Mucosa of rectum (tissue), 2 donors: Measurements from ENCODE around the gene MAN1C1.
"Not testable (repeated sequence)": the region's sequence is repeated elsewhere in the genome, so short reads cannot be mapped to it uniquely, and the experiment has no call there.

ENCODE experiments used
- H3K27ac ChIP-seq, 2 donors: one replicate each; pipeline ENCODE4 v1.7.0; 2013; ENCODE audit warnings: inconsistent platforms in 2 of 2, low read depth in 2 of 2, low read length in 2 of 2
- H3K27me3 ChIP-seq, 2 donors: one replicate each; pipeline ENCODE4 v1.7.0; 2013; ENCODE audit warnings: low read length in 2 of 2; ENCODE audit not compliant: control insufficient read depth in 2 of 2, insufficient read depth in 2 of 2
- H3K36me3 ChIP-seq, 2 donors: one replicate each; pipeline ENCODE4 v1.7.0; 2013; ENCODE audit warnings: low read length in 2 of 2; ENCODE audit not compliant: control insufficient read depth in 2 of 2, insufficient read depth in 2 of 2
- H3K4me1 ChIP-seq, 2 donors: one replicate each; pipeline ENCODE4 v1.7.0; 2013; ENCODE audit warnings: low read length in 2 of 2, mild to moderate bottlenecking in 1 of 2; ENCODE audit not compliant: control insufficient read depth in 2 of 2, insufficient read depth in 2 of 2
- H3K4me3 ChIP-seq, 2 donors: one replicate each; pipeline ENCODE4 v1.7.0; 2013; ENCODE audit warnings: low read length in 2 of 2
- H3K9ac ChIP-seq, 2 donors: one replicate each; pipeline ENCODE4 v1.7.0; 2013; ENCODE audit warnings: low read length in 2 of 2, low read depth in 1 of 2, mild to moderate bottlenecking in 1 of 2
- H3K9me3 ChIP-seq, 2 donors: one replicate each; pipeline ENCODE4 v1.7.0; 2013; ENCODE audit warnings: low read length in 2 of 2; ENCODE audit not compliant: control insufficient read depth in 2 of 2
- donor health status: healthy.
- donor health status: Normal muscosa, but diverticular disease.

The MAN1C1 gene

DNA sequence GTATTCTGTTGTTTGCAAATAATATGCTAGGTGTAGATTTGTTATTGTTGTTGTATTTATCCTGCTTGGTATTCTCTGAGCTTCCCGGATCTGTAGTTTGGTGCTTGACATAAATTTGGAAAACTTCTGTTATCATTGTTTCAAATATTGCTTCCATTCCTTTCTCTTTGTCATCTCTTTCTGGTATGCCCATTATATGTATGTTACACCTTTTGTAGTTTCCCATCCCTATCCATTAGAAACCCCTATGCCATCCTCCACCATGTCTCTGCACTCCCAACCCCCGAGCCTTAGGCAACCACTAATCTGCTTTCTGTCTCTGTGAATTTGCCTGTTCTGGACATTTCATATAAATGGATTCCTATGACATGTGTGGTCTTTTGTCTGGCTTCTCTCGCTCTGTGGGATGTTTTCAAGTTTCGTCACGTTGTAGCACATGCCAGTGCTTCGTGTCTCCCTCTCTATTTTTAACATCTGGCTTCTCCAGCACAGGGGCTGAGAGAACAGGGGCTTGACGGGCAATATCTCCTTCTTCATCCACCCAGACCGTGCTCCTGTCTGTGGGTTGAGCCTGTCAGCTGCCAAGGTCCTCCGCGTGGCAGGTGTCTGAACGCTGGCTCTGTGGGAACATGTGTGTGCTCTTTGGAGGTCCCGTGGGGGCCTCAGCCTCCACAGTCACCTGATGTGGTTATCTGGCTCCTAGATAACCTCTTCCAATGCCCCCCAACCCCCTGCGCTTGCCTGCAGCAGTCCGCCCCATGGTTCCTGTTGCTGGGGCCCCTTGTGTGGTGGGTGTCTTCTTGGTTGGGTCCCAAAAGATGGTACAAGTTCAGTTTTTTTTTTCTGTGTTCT is 32.8 kb upstream of the MAN1C1 start:
- Histone ChIP-seq H3K27ac (no peak overlapping the region), H3K36me3 (no peaks in the 10 kb centered on the region), H3K4me3 (no peak overlapping the region), H3K9me3 (no peaks in the 10 kb centered on the region), H3K9ac (no peak overlapping the region), H3K27me3 (no peaks in the 10 kb centered on the region), H3K4me1 (no peaks in the 10 kb centered on the region)

DNA sequence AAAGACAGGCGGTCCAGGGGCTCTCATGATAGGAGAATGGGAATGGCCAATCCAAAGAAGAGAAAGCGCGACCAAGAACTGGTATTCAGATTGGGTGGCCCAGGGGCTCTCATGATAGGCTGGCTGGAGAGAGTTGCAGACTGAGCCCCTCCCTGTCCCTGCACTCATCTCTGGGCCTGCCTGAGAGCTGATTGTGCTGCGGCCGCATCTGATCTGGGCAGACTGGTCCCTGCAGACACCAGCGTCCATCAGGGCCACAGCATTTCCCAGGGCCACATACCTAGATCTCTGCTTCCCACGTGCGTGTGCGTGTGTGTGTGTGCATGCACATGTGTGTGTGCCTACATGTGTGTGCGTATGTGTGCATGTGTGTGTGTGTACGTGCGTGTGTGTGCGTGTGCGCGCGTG is 30.4 kb upstream of the MAN1C1 start:
- Histone ChIP-seq H3K4me3 (no peak overlapping the region), H3K9me3 (no peaks in the 10 kb centered on the region), H3K36me3 (no peaks in the 10 kb centered on the region), H3K27ac (no peak overlapping the region), H3K27me3 (no peaks in the 10 kb centered on the region), H3K9ac (no peak overlapping the region), H3K4me1 (no peaks in the 10 kb centered on the region)

DNA sequence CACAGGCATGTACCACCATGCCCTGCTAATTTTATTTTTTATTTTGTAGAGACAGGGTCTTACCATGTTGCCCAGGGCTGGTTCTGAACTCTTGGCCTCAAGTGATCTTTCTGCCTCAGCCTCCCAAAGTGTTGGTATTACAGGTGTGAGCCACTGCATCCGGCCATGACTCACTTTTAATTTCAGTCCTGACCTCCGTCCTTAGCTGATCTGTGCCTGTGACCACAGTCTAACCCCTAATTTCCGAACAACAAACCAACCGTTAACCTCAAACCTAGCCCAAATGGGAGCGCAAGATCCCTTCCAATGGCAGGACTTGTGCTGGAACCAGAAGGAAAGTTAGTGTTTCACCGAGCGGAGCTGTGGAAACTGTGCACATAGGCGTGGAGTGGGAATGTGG is 29.3 kb upstream of the MAN1C1 start:
- H3K9ac ChIP-seq = no peak overlapping the region
- no peaks in the 10 kb centered on the region for H3K27me3 ChIP-seq
- no peak overlapping the region for H3K27ac ChIP-seq
- H3K9me3 ChIP-seq = no peaks in the 10 kb centered on the region
- H3K4me1 ChIP-seq = no peaks in the 10 kb centered on the region
- no peaks in the 10 kb centered on the region for H3K36me3 ChIP-seq
- H3K4me3 ChIP-seq = no peak overlapping the region

DNA sequence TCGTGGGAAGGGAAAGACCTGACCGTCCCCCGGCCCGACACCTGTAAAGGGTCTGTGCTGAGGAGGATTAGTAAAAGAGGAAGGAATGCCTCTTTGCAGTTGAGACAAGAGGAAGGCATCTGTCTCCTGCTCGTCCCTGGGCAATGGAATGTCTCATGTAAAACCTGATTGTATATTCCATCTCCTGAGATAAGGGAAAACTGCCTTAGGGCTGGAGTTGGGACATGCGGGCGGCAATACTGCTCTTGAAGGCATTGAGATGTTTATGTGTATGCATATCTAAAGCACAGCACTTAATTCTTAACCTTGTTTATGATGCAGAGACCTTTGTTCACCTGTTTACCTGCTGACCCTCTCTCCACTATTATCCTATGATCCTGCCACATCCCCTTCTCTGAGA is 28.4 kb upstream of the MAN1C1 start:
- not testable (repeated sequence) for H3K36me3 ChIP-seq, H3K9me3 ChIP-seq, H3K4me1 ChIP-seq, H3K4me3 ChIP-seq, H3K9ac ChIP-seq, H3K27me3 ChIP-seq, H3K27ac ChIP-seq

DNA sequence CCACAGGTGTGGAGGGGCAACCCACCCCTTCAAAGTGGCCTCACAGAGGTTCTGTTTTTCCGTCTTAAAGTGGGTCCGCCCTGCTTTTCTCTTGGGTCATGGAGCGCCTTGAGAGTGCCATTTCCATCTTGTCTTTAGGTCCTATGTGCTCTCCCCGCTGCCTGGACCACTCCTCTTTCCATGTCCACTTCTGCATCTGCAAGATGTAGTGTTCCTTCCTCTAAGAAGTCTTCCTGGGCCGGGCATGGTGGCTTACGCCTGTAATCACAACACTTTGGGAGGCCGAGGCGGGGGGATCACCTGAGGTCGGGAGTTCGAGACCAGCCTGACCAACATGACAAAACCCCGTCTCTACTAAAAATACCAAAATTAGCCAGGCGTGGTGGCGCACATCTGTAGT is 27.8 kb upstream of the MAN1C1 start:
- not testable (repeated sequence) for H3K9me3 ChIP-seq, H3K4me1 ChIP-seq, H3K27me3 ChIP-seq, H3K27ac ChIP-seq, H3K4me3 ChIP-seq, H3K9ac ChIP-seq, H3K36me3 ChIP-seq

DNA sequence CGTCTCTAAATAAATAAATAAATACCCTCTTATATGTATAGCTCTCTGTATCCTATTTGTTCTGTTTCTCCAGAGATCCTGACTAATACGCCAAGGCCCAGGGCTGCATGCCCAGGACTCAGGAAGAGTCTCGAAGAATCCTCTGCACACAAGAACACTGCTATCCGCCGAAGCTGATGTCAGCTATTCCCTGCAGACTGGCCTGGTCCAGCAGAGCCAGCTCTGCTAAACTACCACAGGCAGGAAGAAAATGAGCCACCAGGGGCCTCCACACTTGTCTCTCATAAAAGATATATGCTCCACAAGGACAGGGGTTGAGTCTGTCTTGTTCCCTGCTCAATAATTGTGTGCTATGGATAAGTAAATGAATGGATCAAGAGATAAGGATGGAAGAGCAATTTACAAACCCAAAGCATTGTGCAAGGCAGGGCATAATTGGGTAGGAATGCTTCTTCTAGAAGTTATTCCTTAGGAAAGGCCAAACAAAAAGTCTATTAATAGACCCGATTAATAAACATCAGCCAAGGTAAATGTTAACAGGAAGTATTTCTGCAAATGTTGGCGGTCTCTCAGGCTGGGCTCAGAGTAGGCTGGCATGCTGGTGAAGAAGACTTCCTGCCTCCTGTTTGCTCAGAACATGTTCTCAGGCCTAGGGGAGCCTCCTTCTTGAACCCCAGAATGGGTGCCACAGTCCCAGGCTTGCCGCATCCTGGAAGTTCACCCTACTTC is 26.3 kb upstream of the MAN1C1 start:
- H3K36me3 ChIP-seq = no peaks in the 10 kb centered on the region
- H3K9me3 ChIP-seq = no peaks in the 10 kb centered on the region
- H3K4me3 ChIP-seq = no peak overlapping the region
- H3K9ac ChIP-seq = no peak overlapping the region
- no peaks in the 10 kb centered on the region for H3K27me3 ChIP-seq
- no peaks in the 10 kb centered on the region for H3K4me1 ChIP-seq
- H3K27ac ChIP-seq = no peak overlapping the region

DNA sequence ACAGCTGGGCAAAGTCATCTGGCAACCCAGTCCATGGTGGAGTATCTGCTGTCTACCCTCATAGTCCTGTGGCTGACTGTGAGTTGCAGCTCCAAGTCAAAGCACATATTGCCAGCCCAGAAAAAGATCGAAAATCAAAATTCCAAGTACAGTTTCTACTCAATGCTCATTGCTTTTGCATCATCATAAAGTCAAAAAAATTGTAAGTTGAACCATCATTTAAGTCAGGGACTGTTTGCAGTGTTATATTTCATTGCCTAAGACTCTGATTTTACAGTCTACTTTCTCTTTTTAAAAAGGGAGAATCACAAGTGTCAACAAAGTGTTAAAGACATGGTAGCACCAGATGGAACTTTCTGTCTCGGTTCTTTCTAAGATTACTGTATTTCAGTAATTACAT is 22.7 kb upstream of the MAN1C1 start:
- Histone ChIP-seq H3K27me3 (no peaks in the 10 kb centered on the region), H3K27ac (no peak overlapping the region), H3K9me3 (no peaks in the 10 kb centered on the region), H3K9ac (no peak overlapping the region), H3K36me3 (no peaks in the 10 kb centered on the region), H3K4me1 (no peaks in the 10 kb centered on the region), H3K4me3 (no peak overlapping the region)

DNA sequence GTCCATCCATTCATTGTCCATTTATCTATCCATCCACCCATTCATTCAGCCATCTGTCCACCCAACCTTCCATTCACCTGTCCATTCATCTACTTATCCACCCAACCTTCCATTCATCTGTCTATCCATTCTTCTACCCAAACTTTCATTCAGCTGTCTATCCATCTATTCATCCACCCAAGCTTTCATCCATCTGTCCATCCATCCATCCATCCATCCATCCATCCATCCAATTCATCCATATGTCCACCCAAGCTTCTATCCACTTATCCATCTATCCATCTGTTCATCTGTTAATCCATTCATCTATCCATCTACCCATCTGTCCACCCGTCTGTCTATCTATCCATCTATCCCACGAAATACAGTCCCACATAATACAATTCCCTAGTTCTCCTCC is 21.6 kb upstream of the MAN1C1 start:
- Histone ChIP-seq H3K4me1 (no peaks in the 10 kb centered on the region), H3K4me3 (no peak overlapping the region), H3K27ac (no peak overlapping the region), H3K9ac (no peak overlapping the region), H3K27me3 (no peaks in the 10 kb centered on the region), H3K9me3 (no peaks in the 10 kb centered on the region), H3K36me3 (no peaks in the 10 kb centered on the region)

DNA sequence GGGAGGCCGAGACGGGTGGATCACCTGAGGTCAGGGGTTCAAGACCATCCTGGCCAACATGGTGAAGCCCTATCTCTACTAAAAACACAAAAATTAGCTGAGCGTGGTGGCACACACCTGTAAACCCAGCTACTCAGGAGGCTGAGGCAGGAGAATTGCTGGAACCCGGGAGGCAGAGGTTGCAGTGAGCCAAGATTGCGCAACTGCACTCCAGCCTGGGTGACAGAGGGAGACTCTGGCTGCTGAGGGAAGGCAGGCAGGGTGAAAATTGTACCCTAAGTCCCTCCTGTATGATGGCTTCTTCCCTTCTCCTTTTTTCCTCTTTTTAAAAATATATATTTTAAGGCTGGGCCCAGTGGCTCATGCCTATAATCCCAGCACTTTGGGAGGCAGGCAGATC is 19.9 kb upstream of the MAN1C1 start:
- not testable (repeated sequence) for H3K36me3 ChIP-seq, H3K4me3 ChIP-seq, H3K9me3 ChIP-seq, H3K27me3 ChIP-seq, H3K4me1 ChIP-seq, H3K9ac ChIP-seq, H3K27ac ChIP-seq

DNA sequence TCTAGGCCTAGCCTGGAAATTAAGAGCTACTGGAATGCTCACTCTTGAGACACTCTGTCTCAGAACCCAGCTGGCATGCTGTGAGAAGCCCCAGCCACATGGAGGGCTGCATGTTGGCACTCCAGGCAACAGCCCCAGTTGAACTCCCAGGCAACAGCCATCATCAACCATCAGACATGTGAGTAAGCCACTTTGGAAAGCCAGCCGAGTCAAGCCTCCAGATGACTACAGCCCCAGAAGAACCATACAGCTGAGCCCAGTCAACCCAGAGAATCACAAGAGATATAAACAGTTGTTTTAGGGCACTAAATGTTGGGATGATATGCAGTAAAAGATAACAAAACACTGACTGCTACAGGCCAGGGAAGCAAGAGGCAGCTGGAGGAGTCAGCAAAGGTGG is 17.7 kb upstream of the MAN1C1 start:
- no peaks in the 10 kb centered on the region for H3K27me3 ChIP-seq
- no peaks in the 10 kb centered on the region for H3K9me3 ChIP-seq
- H3K9ac ChIP-seq = no peak overlapping the region
- H3K4me1 ChIP-seq = no peaks in the 10 kb centered on the region
- H3K36me3 ChIP-seq = no peaks in the 10 kb centered on the region
- no peak overlapping the region for H3K27ac ChIP-seq
- H3K4me3 ChIP-seq = no peak overlapping the region
